Mammary epithelial cell (primary cell): ENCODE data around the gene CCDC191.

Experiments used
- CTCF ChIP-seq, 2 donors: IDR thresholded peaks in 1 of 2; conservative IDR thresholded peaks in 1 of 2; 2 replicates each; pipeline ENCODE4 v1.5.1; 2011 to 2012; ENCODE audit warnings: inconsistent platforms in 2 of 2, low read length in 2 of 2, mild to moderate bottlenecking in 2 of 2, control low read depth in 1 of 2, low read depth in 1 of 2; ENCODE audit not compliant: insufficient read depth in 1 of 2; ENCODE audit errors: extremely low read depth in 1 of 2
- EZH2 ChIP-seq: IDR thresholded peaks from 2 replicates; pipeline ENCODE4 v1.6.1; 2012; ENCODE audit warnings: low read length, inconsistent platforms, borderline replicate concordance

DNA sequence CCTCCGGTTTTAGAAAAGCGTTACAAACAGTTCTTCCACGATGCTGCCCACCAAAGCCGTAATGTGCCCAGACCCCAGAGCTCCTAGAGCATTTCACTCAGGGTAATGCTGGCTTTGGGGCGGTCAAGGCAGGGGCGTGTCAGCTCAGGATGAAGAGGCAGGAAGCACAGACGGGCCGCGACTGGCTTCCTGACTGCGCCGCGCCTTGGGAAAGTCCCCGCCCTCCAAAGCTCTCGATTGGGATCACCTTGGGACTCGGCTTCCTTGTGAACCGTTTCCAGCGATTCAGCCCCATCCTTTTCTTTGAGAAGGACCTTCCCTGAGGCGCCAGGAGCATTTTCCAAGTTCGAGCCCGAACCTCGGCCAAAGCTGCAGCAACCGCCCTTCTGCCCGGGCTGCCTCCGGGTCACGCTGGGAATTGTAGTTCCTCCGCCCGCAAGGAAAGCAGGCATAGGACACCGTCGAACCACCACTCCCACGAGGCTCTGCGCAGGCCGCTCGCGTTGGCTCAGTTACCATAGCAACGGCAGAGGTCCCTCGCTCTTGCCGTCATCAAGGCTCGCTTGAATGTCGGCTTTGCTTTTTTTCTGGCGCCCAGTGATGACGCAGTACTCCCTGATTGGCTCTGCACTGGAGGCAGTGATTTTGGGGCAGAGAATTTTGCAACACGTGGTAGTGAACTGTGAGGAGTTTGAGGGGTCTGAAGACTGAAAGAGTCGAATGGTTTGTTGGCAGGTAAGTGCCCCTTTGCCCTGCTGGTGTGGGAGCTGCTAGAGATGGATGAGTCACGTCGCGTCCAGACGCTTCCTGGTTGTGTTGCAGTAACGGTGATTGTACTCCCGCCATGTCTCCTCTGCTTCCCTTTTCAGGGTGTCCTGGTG, at the start of gene CCDC191, which contains the start of gene QTRT2:
- TF ChIP-seq EZH2 (no peak), CTCF (conservative IDR thresholded peaks at IDR 0.05 in 1 of 2, IDR thresholded peaks at IDR 0.05 in 1 of 2; ENCODE audit: extremely low read depth in 1 of 2, insufficient read depth in 1 of 2, low read depth in 1 of 2, low read length in 2 of 2) (no peak)
